HEK293 (cell line): ENCODE measurements around the gene BHMT.

ENCODE experiments used
- CTCF ChIA-PET: fragments of 350-600 bp; formaldehyde crosslinking; extraction: SDS; loops from one replicate; lab custom pipeline; 2021; ENCODE audit warnings: antibody characterized with exemption; lab: Yijun Ruan, JAX
- POLR2A ChIA-PET: fragments of 300-600 bp; formaldehyde crosslinking; extraction: SDS; loops from one replicate; lab custom pipeline; 2020; ENCODE audit warnings: antibody characterized with exemption, inconsistent platforms; lab: Yijun Ruan, JAX
- H3K27ac ChIP-seq: fragments of 200-500 bp; sonication (Bioruptor generic); 2 replicates; pipeline ENCODE4 v1.5.1; 2014; ENCODE audit warnings: low read depth, low read length, control low read depth, inconsistent platforms; ENCODE audit errors: extremely low read depth
- H3K36me3 ChIP-seq, 2 experiments: fragments of 200-500 bp in 1 of 2; sonication (Bioruptor generic) in 1 of 2; 1 replicate in 1 of 2; 2 replicates in 1 of 2; pipeline ENCODE4 v1.5.1; 2014 to 2017; ENCODE audit warnings: inconsistent platforms in 2 of 2, low read length in 2 of 2; ENCODE audit not compliant: control insufficient read depth in 2 of 2, insufficient read depth in 1 of 2
- H3K4me1 ChIP-seq: fragments of 200-500 bp; sonication (Bioruptor generic); 2 replicates; pipeline ENCODE4 v1.5.1; 2014; ENCODE audit warnings: mild to moderate bottlenecking, low read length, inconsistent platforms; ENCODE audit not compliant: control insufficient read depth, insufficient read depth
- H3K4me3 ChIP-seq: 2 replicates; pipeline ENCODE4 v1.5.1; 2011; ENCODE audit warnings: low read depth, mild to moderate bottlenecking, control low read depth, low read length, moderate library complexity
- H3K9me3 ChIP-seq: fragments of 200-500 bp; sonication (Bioruptor generic); 2 replicates; pipeline ENCODE4 v1.5.1; 2014; ENCODE audit warnings: low read depth, low read length, inconsistent platforms; ENCODE audit not compliant: control insufficient read depth, insufficient read depth
- CTCF ChIP-seq: fragments of 450-650 bp; formaldehyde crosslinking; IDR thresholded peaks from 2 replicates; pipeline ENCODE4 v1.5.1; 2016; ENCODE audit warnings: missing biosample characterization, missing genetic modification characterization
- GLIS2 ChIP-seq: fragments of 450-650 bp; formaldehyde crosslinking; IDR thresholded peaks from 2 replicates; pipeline ENCODE4 v1.5.1; 2016; ENCODE audit warnings: missing biosample characterization, missing genetic modification characterization
- INSM2 ChIP-seq: fragments of 450-650 bp; formaldehyde crosslinking; IDR thresholded peaks from 2 replicates; pipeline ENCODE4 v1.5.1; 2016; ENCODE audit warnings: missing biosample characterization, missing genetic modification characterization
- MEIS1 ChIP-seq: sonication (generic); formaldehyde crosslinking; IDR thresholded peaks from 2 replicates; pipeline ENCODE4 v1.8.1; 2022; ENCODE audit warnings: missing genetic modification reagents, mild to moderate bottlenecking, borderline replicate concordance
- PRDM1 ChIP-seq: fragments of 450-650 bp; formaldehyde crosslinking; IDR thresholded peaks from 2 replicates; pipeline ENCODE4; 2016; ENCODE audit warnings: missing biosample characterization, missing genetic modification characterization
- WT1 ChIP-seq: fragments of 450-650 bp; formaldehyde crosslinking; IDR thresholded peaks from 2 replicates; pipeline ENCODE4 v1.5.1; 2016; ENCODE audit warnings: missing biosample characterization, missing genetic modification characterization
- ZBTB49 ChIP-seq: fragments of 450-650 bp; formaldehyde crosslinking; IDR thresholded peaks from 2 replicates; pipeline ENCODE4 v1.5.1; 2016; ENCODE audit warnings: missing biosample characterization, missing genetic modification characterization, low read depth
- ZEB2 ChIP-seq: fragments of 450-650 bp; formaldehyde crosslinking; IDR thresholded peaks from 2 replicates; pipeline ENCODE4 v1.5.1; 2016; ENCODE audit warnings: missing biosample characterization, missing genetic modification characterization
- ZNF10 ChIP-seq: fragments of 450-650 bp; formaldehyde crosslinking; IDR thresholded peaks from 2 replicates; pipeline ENCODE4 v1.5.1; 2017; ENCODE audit warnings: missing biosample characterization, missing genetic modification characterization
- ZNF114 ChIP-seq: fragments of 450-650 bp; formaldehyde crosslinking; IDR thresholded peaks from 2 replicates; pipeline ENCODE4 v1.5.0; 2017; ENCODE audit warnings: missing biosample characterization, missing genetic modification characterization
- ZNF140 ChIP-seq: fragments of 450-650 bp; formaldehyde crosslinking; IDR thresholded peaks from 2 replicates; pipeline ENCODE4 v1.5.1; 2016; ENCODE audit warnings: missing biosample characterization, missing genetic modification characterization
- ZNF157 ChIP-seq: fragments of 450-650 bp; formaldehyde crosslinking; IDR thresholded peaks from 2 replicates; pipeline ENCODE4 v1.5.1; 2016; ENCODE audit warnings: missing biosample characterization, missing genetic modification characterization
- ZNF2 ChIP-seq: fragments of 450-650 bp; formaldehyde crosslinking; IDR thresholded peaks from 2 replicates; pipeline ENCODE4 v1.5.1; 2016; ENCODE audit warnings: missing biosample characterization, missing genetic modification characterization
- ZNF266 ChIP-seq: fragments of 450-650 bp; formaldehyde crosslinking; IDR thresholded peaks from 2 replicates; pipeline ENCODE4 v1.5.1; 2016; ENCODE audit warnings: missing biosample characterization, missing genetic modification characterization, low read depth
- ZNF341 ChIP-seq: fragments of 450-650 bp; formaldehyde crosslinking; IDR thresholded peaks from 2 replicates; pipeline ENCODE4; 2016; ENCODE audit warnings: low read depth, missing biosample characterization, missing genetic modification characterization
- ZNF366 ChIP-seq: fragments of 450-650 bp; formaldehyde crosslinking; conservative IDR thresholded peaks from 2 replicates; pipeline ENCODE4 v1.5.1; 2016; ENCODE audit warnings: missing biosample characterization, missing genetic modification characterization
- ZNF398 ChIP-seq: fragments of 450-650 bp; formaldehyde crosslinking; IDR thresholded peaks from 2 replicates; pipeline ENCODE4 v1.5.1; 2017; ENCODE audit warnings: missing biosample characterization, missing genetic modification characterization
- ZNF639 ChIP-seq: fragments of 450-650 bp; formaldehyde crosslinking; IDR thresholded peaks from 2 replicates; pipeline ENCODE4 v1.5.1; 2016; ENCODE audit warnings: missing biosample characterization, missing genetic modification characterization

Gene BHMT

GRCh38 chr5:79133657-79134451 lies 22.2 kb downstream of the BHMT start (continued):
- peak; percentile 77 for TF ChIP-seq ZEB2 (tag by site-specific recombination)
- TF ChIP-seq ZNF2 (tag by site-specific recombination): no peak; the same call in 1 of the 2 replicates
- no peak for TF ChIP-seq GLIS2
- peak; percentile 85 for TF ChIP-seq ZNF10
- TF ChIP-seq WT1 (tag by site-specific recombination): peak; percentile 93
- TF ChIP-seq ZNF114 (tag by site-specific recombination): no peak
- 0 out of 2 replicates have a peak, but pooled peaks have one; percentile 29 for TF ChIP-seq ZNF157 (tag by site-specific recombination)
- no peak for TF ChIP-seq MEIS1
- TF ChIP-seq ZNF366 (tag by site-specific recombination): peak; percentile 93
- no peak for TF ChIP-seq ZNF639 (tag by site-specific recombination)
- TF ChIP-seq CTCF (tag by site-specific recombination): peak; percentile 73; the same call in 1 of the 2 replicates
- no peak for TF ChIP-seq ZNF140 (tag by site-specific recombination)
- no peak for TF ChIP-seq ZNF266
- peak; percentile 96 for TF ChIP-seq ZNF398 (tag by site-specific recombination)
- no peak for TF ChIP-seq ZBTB49 (tag by site-specific recombination)
- TF ChIP-seq PRDM1 (tag by site-specific recombination): peak; percentile 92
- TF ChIP-seq, all 188 proteins: peak for 38

GRCh38 chr5:79135790-79136553 lies 24.4 kb downstream of the BHMT start:
- H3K4me3 ChIP-seq: no peak overlapping the region
- H3K4me1 ChIP-seq: no peaks in the 10 kb centered on the region
- no peaks in the 10 kb centered on the region for H3K36me3 ChIP-seq
- POLR2A ChIA-PET: no interaction called here
- no peak overlapping the region for H3K27ac ChIP-seq
- no peaks in the 10 kb centered on the region for H3K9me3 ChIP-seq
- no peak for TF ChIP-seq ZNF341
- TF ChIP-seq INSM2 (tag by site-specific recombination): no peak
- no peak for TF ChIP-seq GLIS2
- CTCF ChIA-PET: interaction anchor here (0.8 to 6.6 kb wide), 4 partner anchors 115 to 947 kb away, joined by 3 to 303 read pairs (median 48); no protein-coding TSS in a partner anchor
